Lower leg skin (tissue), 3 donors: ENCODE measurements around the gene SLBP.

ENCODE experiments used
- POLR2A ChIP-seq, 2 donors: fragments of 450-650 bp; IDR thresholded peaks; one replicate each; pipeline ENCODE4 v1.6.1; 2016 to 2017; ENCODE audit warnings: antibody characterized with exemption in 2 of 2, mild to moderate bottlenecking in 1 of 2, moderate library complexity in 1 of 2
- TF ChIP-seq, protein P1 (sequence below), 3 donors: fragments of 450-650 bp; IDR thresholded peaks; one replicate each; pipeline ENCODE4 v1.5.1; 2016; ENCODE audit warnings: antibody characterized with exemption in 3 of 3, mild to moderate bottlenecking in 3 of 3, moderate library complexity in 2 of 3

DNA sequence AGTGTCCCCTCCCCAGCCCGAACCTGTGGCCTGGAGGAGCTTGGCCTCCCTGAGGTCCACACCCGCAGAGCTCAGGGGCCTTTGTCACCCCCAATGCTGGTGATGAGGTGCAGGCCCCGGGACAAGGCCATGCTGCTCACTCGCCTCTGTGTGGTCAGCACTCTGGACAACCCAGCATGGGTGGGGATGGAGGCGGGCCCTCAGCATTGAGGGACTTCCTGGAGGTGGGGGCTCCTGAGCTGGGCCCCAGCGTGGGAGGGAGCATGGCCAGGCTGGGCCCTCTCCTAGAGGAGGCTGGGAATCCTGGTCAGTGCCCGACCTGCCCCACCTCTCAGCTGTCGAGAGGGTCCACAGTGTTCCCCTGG is 39.8 kb upstream of the SLBP start:
- TF ChIP-seq, protein P1, sequence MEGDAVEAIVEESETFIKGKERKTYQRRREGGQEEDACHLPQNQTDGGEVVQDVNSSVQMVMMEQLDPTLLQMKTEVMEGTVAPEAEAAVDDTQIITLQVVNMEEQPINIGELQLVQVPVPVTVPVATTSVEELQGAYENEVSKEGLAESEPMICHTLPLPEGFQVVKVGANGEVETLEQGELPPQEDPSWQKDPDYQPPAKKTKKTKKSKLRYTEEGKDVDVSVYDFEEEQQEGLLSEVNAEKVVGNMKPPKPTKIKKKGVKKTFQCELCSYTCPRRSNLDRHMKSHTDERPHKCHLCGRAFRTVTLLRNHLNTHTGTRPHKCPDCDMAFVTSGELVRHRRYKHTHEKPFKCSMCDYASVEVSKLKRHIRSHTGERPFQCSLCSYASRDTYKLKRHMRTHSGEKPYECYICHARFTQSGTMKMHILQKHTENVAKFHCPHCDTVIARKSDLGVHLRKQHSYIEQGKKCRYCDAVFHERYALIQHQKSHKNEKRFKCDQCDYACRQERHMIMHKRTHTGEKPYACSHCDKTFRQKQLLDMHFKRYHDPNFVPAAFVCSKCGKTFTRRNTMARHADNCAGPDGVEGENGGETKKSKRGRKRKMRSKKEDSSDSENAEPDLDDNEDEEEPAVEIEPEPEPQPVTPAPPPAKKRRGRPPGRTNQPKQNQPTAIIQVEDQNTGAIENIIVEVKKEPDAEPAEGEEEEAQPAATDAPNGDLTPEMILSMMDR (IDR thresholded peaks at IDR 0.05) = no peak
- no peak for TF ChIP-seq POLR2A (IDR thresholded peaks at IDR 0.05)
